Omental fat pad (tissue), 4 donors: ENCODE measurements around the gene PARVG. TPM values are rescaled to one million over a fixed set of nuclear protein-coding genes. Genes with fewer than 3 reads are reported as not detected.

Experiments used
- ATAC-seq: fragments of 150-250 bp; one replicate; pipeline ENCODE4 v1.9.1; 2016; ENCODE audit warnings: mild to moderate bottlenecking, moderate library complexity; ENCODE audit not compliant: low FRiP score
- DNase-seq: peaks from one replicate; pipeline ENCODE4 v3.0.0-alpha.2; 2019; ENCODE audit warnings: low spot score
- CTCF ChIP-seq, 3 donors: fragments of 450-650 bp; IDR thresholded peaks; one replicate each; pipeline ENCODE4 v1.5.1; 2016 to 2017; ENCODE audit warnings: antibody characterized with exemption in 3 of 3, mild to moderate bottlenecking in 3 of 3, moderate library complexity in 2 of 3
- total RNA-seq, 4 donors: library from RNA; depleted of rRNA; stranded (reverse); fragments of >200 nt; gene quantifications; one replicate each; pipeline ENCODE4 v1.1.0, GENCODE V29; 2016

Gene PARVG
- total RNA-seq, 4 donors from 2014 or later = 19.4 to 56.7 (median 39.6) TPM

DNA sequence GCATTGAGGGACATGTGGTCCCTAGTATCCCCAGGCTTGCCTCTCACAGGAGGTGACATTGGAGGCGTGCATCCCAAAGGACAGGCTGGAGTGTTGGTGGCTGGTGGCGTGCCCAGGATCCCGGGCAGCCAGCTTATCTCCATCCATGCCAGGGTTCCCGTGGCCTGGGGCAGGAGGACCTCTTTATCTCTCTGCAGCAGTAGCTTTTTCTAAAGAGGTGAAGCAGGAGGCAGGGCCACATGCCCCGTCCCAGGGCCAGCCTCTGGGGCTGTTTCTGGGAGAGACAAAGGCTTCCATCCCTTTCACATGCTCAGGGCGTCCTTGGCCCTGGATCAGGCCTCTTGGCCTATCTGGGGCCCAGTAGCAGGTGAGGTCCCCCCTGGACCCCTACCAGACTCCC lies 19.7 kb downstream of the PARVG start:
- TF ChIP-seq CTCF (IDR thresholded peaks at IDR 0.05) = no peak
- DNase-seq = no peak
- no peak for ATAC-seq

- no peak for DNase-seq
- TF ChIP-seq CTCF (IDR thresholded peaks at IDR 0.05) = no peak
- no peak for ATAC-seq
Measured at GRCh38 chr22:44200855-44201550, 20.3 kb downstream of the PARVG start.

DNA sequence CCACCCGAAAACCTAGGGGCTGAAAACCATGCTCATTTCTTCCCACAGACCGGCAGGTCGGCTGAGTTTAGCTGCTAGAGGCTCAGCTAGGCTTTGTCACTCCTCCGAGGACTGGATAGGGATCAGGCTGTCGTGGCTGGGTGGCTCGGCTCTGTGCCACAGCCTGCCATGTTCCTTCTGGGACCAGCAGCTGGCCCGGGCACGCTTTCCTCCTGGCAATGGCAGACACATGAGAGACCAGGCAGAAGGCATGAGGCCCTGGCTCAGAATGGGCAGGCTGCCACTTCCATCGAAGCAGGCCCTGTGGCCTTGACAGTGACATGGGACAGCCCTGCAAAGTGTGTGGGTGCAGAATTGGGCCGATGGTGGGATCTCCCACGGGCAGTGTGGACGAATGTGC lies 20.9 kb downstream of the PARVG start:
- ATAC-seq (no peak), DNase-seq (no peak)
- TF ChIP-seq CTCF (IDR thresholded peaks at IDR 0.05) = no peak

DNA sequence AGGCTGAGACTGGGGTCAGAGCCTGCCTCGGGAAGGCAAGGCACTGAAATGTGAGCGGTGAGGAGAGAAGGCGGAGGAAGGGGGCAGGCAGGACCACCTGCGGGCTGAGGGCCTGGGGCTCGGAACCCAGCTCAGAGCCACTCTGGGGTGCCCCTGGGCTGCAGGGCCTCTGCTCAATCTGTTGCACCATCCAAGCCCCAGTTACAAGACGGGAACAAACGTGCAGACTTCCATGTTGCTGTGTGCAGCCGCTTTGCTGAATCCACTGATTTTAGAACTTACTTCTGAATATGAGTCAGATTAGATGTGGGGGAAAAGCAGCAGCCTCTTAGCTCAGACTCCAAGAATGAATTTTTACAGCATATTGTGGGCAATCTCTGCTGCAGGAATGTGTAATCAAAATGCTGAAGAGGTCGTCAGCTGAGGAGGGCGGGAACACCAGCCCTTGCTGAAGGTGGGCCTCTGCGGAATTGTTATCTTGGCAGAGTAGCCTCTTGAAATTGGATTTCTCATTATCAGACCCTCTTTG lies 21.6 kb downstream of the PARVG start:
- TF ChIP-seq CTCF (IDR thresholded peaks at IDR 0.05) = no peak
- ATAC-seq (peak; percentile 31), DNase-seq (no peak)

- DNase-seq (no peak), ATAC-seq (no peak)
- TF ChIP-seq CTCF (IDR thresholded peaks at IDR 0.05) = no peak
Measured at GRCh38 chr22:44203203-44203602, 22.5 kb downstream of the PARVG start.

- DNase-seq (no peak), ATAC-seq (no peak)
- no peak for TF ChIP-seq CTCF (IDR thresholded peaks at IDR 0.05)
Measured at GRCh38 chr22:44204739-44205515, 24.2 kb downstream of the PARVG start.
